IPS-20b (cell line): ENCODE results near the gene VWA8.
"Not testable (repeated sequence)": the region's sequence is repeated elsewhere in the genome, so short reads cannot be mapped to it uniquely, and the experiment has no call there.

Source experiments
- H3K27ac ChIP-seq: one replicate; pipeline ENCODE4 v1.5.1; 2013; ENCODE audit warnings: low read length
- H3K27me3 ChIP-seq: 2 replicates; pipeline ENCODE4 v1.6.1; 2013; ENCODE audit warnings: mild to moderate bottlenecking, low read length, inconsistent platforms; ENCODE audit not compliant: insufficient read depth
- H3K36me3 ChIP-seq: 2 replicates; pipeline ENCODE4 v1.6.1; 2013; ENCODE audit warnings: low read depth, mild to moderate bottlenecking, inconsistent platforms, low read length, moderate library complexity; ENCODE audit not compliant: insufficient read depth
- H3K4me1 ChIP-seq: 2 replicates; pipeline ENCODE4 v1.6.1; 2013; ENCODE audit warnings: mild to moderate bottlenecking, control low read depth, inconsistent platforms, low read length, moderate library complexity; ENCODE audit not compliant: insufficient read depth
- H3K4me3 ChIP-seq: 2 replicates; pipeline ENCODE4 v1.5.1; 2013; ENCODE audit warnings: mild to moderate bottlenecking, low read length, inconsistent platforms
- H3K9ac ChIP-seq: 2 replicates; pipeline ENCODE4 v1.6.1; 2013; ENCODE audit warnings: low read depth, mild to moderate bottlenecking, inconsistent platforms, low read length, moderate library complexity
- H3K9me3 ChIP-seq: 2 replicates; pipeline ENCODE4 v1.6.1; 2013; ENCODE audit warnings: mild to moderate bottlenecking, low read depth, low read length, inconsistent platforms; ENCODE audit not compliant: insufficient read depth

The VWA8 gene

GRCh38 chr13:41895478-41895877 lies 65.4 kb downstream of the VWA8 start:
- Histone ChIP-seq H3K27ac (no peak overlapping the region), H3K4me1 (no peaks in the 10 kb centered on the region), H3K27me3 (no peaks in the 10 kb centered on the region), H3K36me3 (0 out of 2 replicates have a peak, but pooled peaks cover 1% of the 10 kb centered on the region), H3K9ac (no peak overlapping the region), H3K9me3 (no peaks in the 10 kb centered on the region), H3K4me3 (no peak overlapping the region)

GRCh38 chr13:41891119-41891518 lies 69.8 kb downstream of the VWA8 start:
- no peaks in the 10 kb centered on the region for H3K4me1 ChIP-seq
- no peak overlapping the region for H3K4me3 ChIP-seq
- no peaks in the 10 kb centered on the region for H3K9me3 ChIP-seq
- no peak overlapping the region for H3K9ac ChIP-seq
- 0 out of 2 replicates have a peak, but pooled peaks cover 5% of the 10 kb centered on the region for H3K36me3 ChIP-seq
- H3K27me3 ChIP-seq: no peaks in the 10 kb centered on the region
- no peak overlapping the region for H3K27ac ChIP-seq

- H3K4me1 ChIP-seq: no peaks in the 10 kb centered on the region
These were observed 77.8 kb downstream of the VWA8 start for GRCh38 chr13:41883147-41883546.

GRCh38 chr13:41881890-41882289 lies 79.0 kb downstream of the VWA8 start:
- not testable (repeated sequence) for H3K27me3 ChIP-seq, H3K4me1 ChIP-seq, H3K9ac ChIP-seq, H3K27ac ChIP-seq, H3K4me3 ChIP-seq, H3K9me3 ChIP-seq
- H3K36me3 ChIP-seq: peaks cover 32% of the 10 kb centered on the region

More at GRCh38 chr13:41883147-41883546, 77.8 kb downstream of the VWA8 start:
- Histone ChIP-seq H3K27me3 (no peaks in the 10 kb centered on the region), H3K9ac (no peak overlapping the region), H3K27ac (no peak overlapping the region), H3K9me3 (no peaks in the 10 kb centered on the region), H3K36me3 (peaks cover 32% of the 10 kb centered on the region), H3K4me3 (no peak overlapping the region)

- Histone ChIP-seq H3K9me3 (no peaks in the 10 kb centered on the region), H3K27ac (no peak overlapping the region), H3K4me1 (no peaks in the 10 kb centered on the region), H3K4me3 (no peak overlapping the region), H3K36me3 (peaks cover 30% of the 10 kb centered on the region), H3K27me3 (no peaks in the 10 kb centered on the region), H3K9ac (no peak overlapping the region)
These were observed 79.9 kb downstream of the VWA8 start for GRCh38 chr13:41880966-41881365.

- H3K27me3 ChIP-seq: no peaks in the 10 kb centered on the region
- H3K4me3 ChIP-seq: no peak overlapping the region
- no peak overlapping the region for H3K27ac ChIP-seq
- no peaks in the 10 kb centered on the region for H3K9me3 ChIP-seq
- peaks cover 13% of the 10 kb centered on the region; the same call in 1 of the 2 replicates for H3K36me3 ChIP-seq
- H3K9ac ChIP-seq: no peak overlapping the region
- no peaks in the 10 kb centered on the region for H3K4me1 ChIP-seq
These were observed 96.3 kb downstream of the VWA8 start for GRCh38 chr13:41864658-41865057.

GRCh38 chr13:41862659-41863058 lies 98.2 kb downstream of the VWA8 start:
- H3K27me3 ChIP-seq, H3K27ac ChIP-seq, H3K9me3 ChIP-seq, H3K4me3 ChIP-seq, H3K9ac ChIP-seq, H3K4me1 ChIP-seq: not testable (repeated sequence)
- H3K36me3 ChIP-seq: peaks cover 14% of the 10 kb centered on the region; the same call in 1 of the 2 replicates

- Histone ChIP-seq H3K36me3 (peaks cover 16% of the 10 kb centered on the region; the same call in 1 of the 2 replicates), H3K9ac (no peak overlapping the region), H3K4me3 (no peak overlapping the region), H3K4me1 (no peaks in the 10 kb centered on the region), H3K27ac (no peak overlapping the region), H3K9me3 (no peaks in the 10 kb centered on the region), H3K27me3 (no peaks in the 10 kb centered on the region)
These were observed 101.3 kb downstream of the VWA8 start for GRCh38 chr13:41859565-41859964.

- no peak overlapping the region for H3K27ac ChIP-seq
- no peaks in the 10 kb centered on the region for H3K9me3 ChIP-seq
- no peaks in the 10 kb centered on the region for H3K27me3 ChIP-seq
- H3K4me3 ChIP-seq: no peak overlapping the region
- peaks cover 14% of the 10 kb centered on the region; the same call in 1 of the 2 replicates for H3K36me3 ChIP-seq
- no peaks in the 10 kb centered on the region for H3K4me1 ChIP-seq
- H3K9ac ChIP-seq: no peak overlapping the region
These were observed 102.1 kb downstream of the VWA8 start for GRCh38 chr13:41858780-41859179.

GRCh38 chr13:41854758-41855157 lies 106.2 kb downstream of the VWA8 start:
- Histone ChIP-seq H3K4me1 (no peaks in the 10 kb centered on the region), H3K27me3 (no peaks in the 10 kb centered on the region), H3K27ac (no peak overlapping the region), H3K36me3 (peaks cover 14% of the 10 kb centered on the region; the same call in 1 of the 2 replicates), H3K9me3 (no peaks in the 10 kb centered on the region), H3K9ac (no peak overlapping the region), H3K4me3 (no peak overlapping the region)

GRCh38 chr13:41851351-41851750 lies 109.6 kb downstream of the VWA8 start:
- H3K9ac ChIP-seq: no peak overlapping the region
- no peaks in the 10 kb centered on the region for H3K4me1 ChIP-seq
- H3K27me3 ChIP-seq: no peaks in the 10 kb centered on the region
- no peak overlapping the region for H3K27ac ChIP-seq
- no peak overlapping the region for H3K4me3 ChIP-seq
- H3K9me3 ChIP-seq: no peaks in the 10 kb centered on the region
- peaks cover 10% of the 10 kb centered on the region; the same call in 1 of the 2 replicates for H3K36me3 ChIP-seq

GRCh38 chr13:41848435-41849255 lies 112.3 kb downstream of the VWA8 start:
- no peak overlapping the region for H3K9ac ChIP-seq
- no peak overlapping the region for H3K4me3 ChIP-seq
- H3K36me3 ChIP-seq: 0 out of 2 replicates have a peak, but pooled peaks cover under 1% of the 10 kb centered on the region
- H3K9me3 ChIP-seq: no peaks in the 10 kb centered on the region
- H3K4me1 ChIP-seq: no peaks in the 10 kb centered on the region
- H3K27ac ChIP-seq: no peak overlapping the region
- no peaks in the 10 kb centered on the region for H3K27me3 ChIP-seq
